Trophoblast cell (in vitro differentiated cells and primary cell): ENCODE results near the gene IMMP2L.
"Not testable (repeated sequence)": the region's sequence is repeated elsewhere in the genome, so short reads cannot be mapped to it uniquely, and the experiment has no call there.

Experiments used
- DNase-seq, 2 donors: peaks; one replicate each; pipeline ENCODE4 v3.0.0-alpha.2; 2016
- H2AFZ ChIP-seq: 2 replicates; pipeline ENCODE4 v1.6.1; 2013; ENCODE audit warnings: low read length, moderate library complexity, mild to moderate bottlenecking; ENCODE audit not compliant: insufficient read depth, poor library complexity
- H2AK5ac ChIP-seq: 2 replicates; pipeline ENCODE4 v1.6.1; 2013; ENCODE audit warnings: mild to moderate bottlenecking, low read length
- H2BK120ac ChIP-seq: 2 replicates; pipeline ENCODE4 v1.6.1; 2013; ENCODE audit warnings: low read length, mild to moderate bottlenecking, moderate library complexity; ENCODE audit not compliant: insufficient read depth, poor library complexity
- H2BK12ac ChIP-seq: 2 replicates; pipeline ENCODE4 v1.6.1; 2013; ENCODE audit warnings: mild to moderate bottlenecking, low read length, moderate library complexity
- H2BK5ac ChIP-seq: 2 replicates; pipeline ENCODE4 v1.6.1; 2013; ENCODE audit warnings: low read length, low read depth, moderate library complexity, mild to moderate bottlenecking; ENCODE audit not compliant: poor library complexity
- H3K14ac ChIP-seq: 2 replicates; pipeline ENCODE4 v1.6.1; 2013; ENCODE audit warnings: mild to moderate bottlenecking, low read length
- H3K18ac ChIP-seq: 2 replicates; pipeline ENCODE4 v1.6.1; 2013; ENCODE audit warnings: mild to moderate bottlenecking, low read length
- H3K23ac ChIP-seq: 2 replicates; pipeline ENCODE4 v1.6.1; 2013; ENCODE audit warnings: low read length
- H3K27ac ChIP-seq: 2 replicates; pipeline ENCODE4 v1.5.1; 2013; ENCODE audit warnings: low read depth, mild to moderate bottlenecking, inconsistent platforms, low read length, moderate library complexity
- H3K27me3 ChIP-seq: 2 replicates; pipeline ENCODE4 v1.6.1; 2013; ENCODE audit warnings: inconsistent platforms, mild to moderate bottlenecking, low read length, moderate library complexity; ENCODE audit not compliant: insufficient read depth
- H3K36me3 ChIP-seq, 2 experiments: 1 replicate in 1 of 2; 2 replicates in 1 of 2; pipeline ENCODE4 v1.6.1; 2013; ENCODE audit warnings: low read length in 2 of 2, mild to moderate bottlenecking in 2 of 2, moderate library complexity in 1 of 2; ENCODE audit not compliant: insufficient read depth in 2 of 2, control insufficient read depth in 1 of 2
- H3K4ac ChIP-seq: 2 replicates; pipeline ENCODE4 v1.6.1; 2013; ENCODE audit warnings: low read depth, mild to moderate bottlenecking, low read length, moderate library complexity
- H3K4me1 ChIP-seq, 2 experiments: 1 replicate in 1 of 2; 2 replicates in 1 of 2; pipeline ENCODE4 v1.6.1; 2013; ENCODE audit warnings: low read length in 2 of 2, mild to moderate bottlenecking in 2 of 2, moderate library complexity in 1 of 2; ENCODE audit not compliant: insufficient read depth in 2 of 2, control insufficient read depth in 1 of 2
- H3K4me2 ChIP-seq: 2 replicates; pipeline ENCODE4 v1.6.1; 2013; ENCODE audit warnings: inconsistent platforms, mild to moderate bottlenecking, low read length, moderate library complexity
- H3K4me3 ChIP-seq: 2 replicates; pipeline ENCODE4 v1.5.1; 2013; ENCODE audit warnings: mild to moderate bottlenecking, low read depth, low read length, inconsistent platforms
- H3K79me1 ChIP-seq: one replicate; pipeline ENCODE4 v1.6.1; 2013; ENCODE audit warnings: low read length
- H3K79me2 ChIP-seq: 2 replicates; pipeline ENCODE4 v1.6.1; 2013; ENCODE audit warnings: low read length, mild to moderate bottlenecking; ENCODE audit not compliant: control insufficient read depth, insufficient read depth, poor library complexity
- H3K9ac ChIP-seq: 2 replicates; pipeline ENCODE4 v1.6.1; 2013; ENCODE audit warnings: mild to moderate bottlenecking, low read length
- H3K9me3 ChIP-seq: 2 replicates; pipeline ENCODE4 v1.6.1; 2013; ENCODE audit warnings: low read depth, mild to moderate bottlenecking, control low read depth, inconsistent platforms, low read length; ENCODE audit not compliant: insufficient read depth
- H4K12ac ChIP-seq: 2 replicates; pipeline ENCODE4 v1.6.1; 2013; ENCODE audit warnings: low read depth, mild to moderate bottlenecking, low read length, moderate library complexity
- H4K8ac ChIP-seq: 2 replicates; pipeline ENCODE4 v1.6.1; 2013; ENCODE audit warnings: low read depth, mild to moderate bottlenecking, low read length, moderate library complexity
- H4K91ac ChIP-seq: one replicate; pipeline ENCODE4 v1.6.1; 2013; ENCODE audit warnings: low read depth, mild to moderate bottlenecking, low read length, moderate library complexity
- WGBS: extraction: QIAGEN DNeasy Blood & Tissue Kit; methylation state at CpG from one replicate; pipeline ENCODE4 v1.1.7; 2013; ENCODE audit warnings: missing lambda C conversion rate; ENCODE audit not compliant: insufficient read length, insufficient coverage; ENCODE audit errors: extremely low coverage; 5-methylcytosine and 5-hydroxymethylcytosine counted together

IMMP2L gene

DNA sequence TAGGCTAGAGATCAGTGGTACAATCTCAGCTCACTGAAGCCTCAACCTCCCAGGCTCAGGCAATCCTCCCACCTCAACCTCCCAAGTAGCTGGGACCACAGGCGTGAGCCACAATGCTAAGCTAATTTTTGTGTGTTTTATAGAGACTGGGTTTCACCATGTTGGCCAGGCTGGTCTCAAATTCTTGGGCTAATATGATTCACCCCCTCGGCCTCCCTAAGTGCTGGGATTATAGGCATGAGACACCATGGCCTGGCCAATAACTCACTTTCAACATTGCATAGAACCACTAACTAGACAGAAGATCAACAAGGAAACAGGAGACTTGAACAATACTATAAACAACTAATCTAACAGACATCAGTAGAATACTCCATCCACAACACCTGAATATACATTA lies 279.7 kb downstream of the IMMP2L start:
- no peak overlapping the region for H2BK5ac ChIP-seq

GRCh38 chr7:111274857-111275256 lies 287.4 kb downstream of the IMMP2L start:
- Histone ChIP-seq H2BK12ac (no peak overlapping the region), H2BK5ac (no peak overlapping the region), H4K12ac (no peak overlapping the region), H3K27ac (no peak overlapping the region), H2AK5ac (no peak overlapping the region), H3K14ac (no peak overlapping the region), H3K4me2 (no peak overlapping the region), H3K27me3 (no peaks in the 10 kb centered on the region), H3K79me2 (no peaks in the 10 kb centered on the region), H3K9ac (no peak overlapping the region), H2BK120ac (no peak overlapping the region), H3K9me3 (no peaks in the 10 kb centered on the region), H3K4me3 (no peak overlapping the region), H3K79me1 (no peaks in the 10 kb centered on the region), H3K23ac (no peak overlapping the region), H2AFZ (no peak overlapping the region), H4K91ac (no peak overlapping the region), H3K18ac (no peak overlapping the region), H3K36me3 (no peaks in the 10 kb centered on the region), H4K8ac (no peak overlapping the region), H3K4ac (no peak overlapping the region), H3K4me1 (peaks cover 0 to 3% of the 10 kb centered on the region in 2 experiments)
- peak in 1 of 2 donors; percentile 5 for DNase-seq
- WGBS = no CpG with 5 or more reads among the region's 5 CpGs

More for the DNA sequence above, 279.7 kb downstream of the IMMP2L start:
- Histone ChIP-seq H3K79me1 (no peaks in the 10 kb centered on the region), H3K9me3 (no peaks in the 10 kb centered on the region), H3K23ac (no peak overlapping the region), H3K79me2 (no peaks in the 10 kb centered on the region), H3K18ac (no peak overlapping the region), H3K4me3 (no peak overlapping the region), H3K9ac (no peak overlapping the region), H3K4me2 (no peak overlapping the region), H3K36me3 (no peaks in the 10 kb centered on the region), H3K27me3 (no peaks in the 10 kb centered on the region), H3K4ac (no peak overlapping the region), H3K27ac (no peak overlapping the region), H2BK120ac (no peak overlapping the region), H3K14ac (no peak overlapping the region), H2BK12ac (no peak overlapping the region), H2AFZ (no peak overlapping the region), H4K91ac (no peak overlapping the region), H3K4me1 (no peaks in the 10 kb centered on the region), H4K8ac (no peak overlapping the region), H4K12ac (no peak overlapping the region), H2AK5ac (no peak overlapping the region)
- no peak for DNase-seq
- WGBS = no CpG with 5 or more reads among the region's 2 CpGs

DNA sequence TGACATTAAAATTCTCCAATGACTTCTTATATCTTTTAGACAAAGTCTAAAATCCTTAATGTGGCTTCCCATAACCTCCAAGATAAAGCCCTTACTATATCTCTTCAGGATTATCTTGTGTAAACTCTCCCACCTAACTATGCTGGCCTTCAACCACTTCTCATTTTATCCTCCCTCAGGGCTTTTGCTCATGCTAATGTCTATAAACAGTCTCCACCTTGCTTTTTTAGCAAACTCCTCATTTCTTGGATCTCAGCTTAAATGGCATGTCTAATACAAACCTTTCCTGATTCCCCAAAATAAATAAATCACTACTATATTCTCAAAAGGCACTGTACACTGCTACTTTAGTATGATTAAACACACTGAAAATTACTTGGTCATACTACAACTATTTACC lies 290.2 kb downstream of the IMMP2L start:
- no peak overlapping the region for H4K12ac ChIP-seq
- no peaks in the 10 kb centered on the region for H3K79me2 ChIP-seq
- no peak overlapping the region for H3K4ac ChIP-seq
- no peak overlapping the region for H2BK5ac ChIP-seq
- H2AFZ ChIP-seq = no peak overlapping the region
- no peak overlapping the region for H2BK12ac ChIP-seq
- no peak overlapping the region for H4K91ac ChIP-seq
- H3K4me2 ChIP-seq = no peak overlapping the region
- no peak overlapping the region for H4K8ac ChIP-seq
- no peak overlapping the region for H3K27ac ChIP-seq
- no peak for DNase-seq
- no peaks in the 10 kb centered on the region for H3K36me3 ChIP-seq
- H3K14ac ChIP-seq = no peak overlapping the region
- no peaks in the 10 kb centered on the region for H3K9me3 ChIP-seq
- H2AK5ac ChIP-seq = no peak overlapping the region
- H3K18ac ChIP-seq = no peak overlapping the region
- peaks cover 0 to 3% of the 10 kb centered on the region in 2 experiments for H3K4me1 ChIP-seq
- H3K4me3 ChIP-seq = no peak overlapping the region
- no peak overlapping the region for H2BK120ac ChIP-seq
- no peak overlapping the region for H3K23ac ChIP-seq
- H3K27me3 ChIP-seq = no peaks in the 10 kb centered on the region
- H3K9ac ChIP-seq = no peak overlapping the region
- H3K79me1 ChIP-seq = no peaks in the 10 kb centered on the region

DNA sequence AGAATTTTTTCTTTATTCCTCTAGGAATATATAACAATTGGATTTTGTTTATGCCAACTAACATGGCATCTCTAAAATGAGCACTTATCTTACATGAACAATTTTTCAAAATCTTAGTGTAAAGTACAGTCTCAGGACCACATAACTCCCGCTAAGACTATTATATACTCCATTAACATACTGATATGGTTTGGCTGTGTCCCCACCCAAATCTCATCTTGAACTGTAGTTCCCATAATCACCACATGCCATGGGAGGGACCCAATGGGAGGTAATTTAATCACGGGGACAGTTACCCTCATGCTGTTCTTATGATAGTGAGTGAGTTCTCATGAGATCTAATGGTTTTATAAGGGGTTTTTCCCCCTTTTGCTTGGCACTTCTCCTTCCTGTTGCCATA lies 291.5 kb downstream of the IMMP2L start:
- not testable (repeated sequence) for H4K91ac ChIP-seq, H3K14ac ChIP-seq, DNase-seq, H3K4ac ChIP-seq, H3K18ac ChIP-seq, H3K4me2 ChIP-seq, H3K4me1 ChIP-seq, H3K23ac ChIP-seq, H4K12ac ChIP-seq, H3K27me3 ChIP-seq, H3K36me3 ChIP-seq, H3K79me2 ChIP-seq, H3K79me1 ChIP-seq, H2AK5ac ChIP-seq, H3K9ac ChIP-seq, H2BK12ac ChIP-seq, H2BK120ac ChIP-seq, H3K27ac ChIP-seq, H2BK5ac ChIP-seq, H3K9me3 ChIP-seq, H3K4me3 ChIP-seq, H4K8ac ChIP-seq, H2AFZ ChIP-seq
- WGBS = no CpG with 5 or more reads among the region's 2 CpGs
